ENCODE measurements around the gene PTPRN2.
A peak's percentile ranks its signal among the peaks of the same experiment; 100 is the strongest.

The PTPRN2 gene

DNA sequence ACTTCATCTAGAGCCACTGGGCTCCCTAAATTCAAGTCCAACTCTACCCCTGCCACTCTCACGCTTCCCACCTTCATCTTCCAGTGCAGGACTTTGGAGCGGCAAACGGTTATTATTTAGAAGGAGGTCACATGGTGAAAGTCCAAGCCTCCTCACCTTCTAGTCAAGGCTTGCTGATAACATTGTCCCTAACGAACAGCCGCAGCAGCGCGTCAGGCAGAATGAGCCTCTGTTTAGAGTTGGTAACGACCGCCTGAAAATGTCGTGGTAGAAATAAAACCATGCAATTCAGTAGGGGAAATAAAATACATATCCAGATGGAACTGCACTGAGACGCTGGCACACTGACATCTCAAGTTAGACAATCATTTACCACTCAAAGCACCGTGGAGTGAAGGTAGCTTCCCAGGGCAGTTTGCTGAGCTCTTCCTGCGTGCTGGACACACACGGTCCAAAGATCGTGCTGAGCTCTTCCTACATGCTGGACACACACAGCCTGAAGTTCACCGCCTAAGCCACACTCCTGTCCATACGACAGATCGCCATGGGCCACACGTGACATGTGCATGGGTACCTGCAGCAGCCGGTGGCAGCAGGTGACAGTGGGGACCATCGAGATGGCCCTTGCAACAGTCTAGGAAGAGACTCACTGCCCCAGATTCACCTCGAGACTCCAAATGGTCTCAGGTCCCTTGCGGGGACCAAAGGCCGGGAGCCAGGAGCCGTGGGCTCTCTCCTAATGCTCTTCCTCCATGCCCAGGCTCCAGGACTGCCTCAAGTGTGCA, 323.5 kb downstream of the PTPRN2 start:
- TF ChIP-seq ELF4 (IDR thresholded peaks at IDR 0.05) (no peak), FOXM1 (IDR thresholded peaks at IDR 0.05; ENCODE audit: borderline replicate concordance) (no peak), FOXA1 (IDR thresholded peaks at IDR 0.05) (no peak), NFRKB (IDR thresholded peaks at IDR 0.05) (no peak), LEF1 (IDR thresholded peaks at IDR 0.05; ENCODE audit: borderline replicate concordance) (no peak), HDGF (IDR thresholded peaks at IDR 0.05; ENCODE audit: borderline replicate concordance) (no peak), FOXK2 (IDR thresholded peaks at IDR 0.05) (no peak), SUZ12 (IDR thresholded peaks at IDR 0.05) (no peak), ZNF384 (IDR thresholded peaks at IDR 0.05) (no peak), ARNT (IDR thresholded peaks at IDR 0.05) (no peak), TARDBP (IDR thresholded peaks at IDR 0.05) (no peak), BHLHE40 (IDR thresholded peaks at IDR 0.05; ENCODE audit: borderline replicate concordance) (no peak), L3MBTL2 (conservative IDR thresholded peaks at IDR 0.05) (no peak)
- ChIA-PET POLR2A (no interaction called here), CTCF (no interaction called here)
- DNase-seq (ENCODE audit: extremely low spot score) = no peak

DNA sequence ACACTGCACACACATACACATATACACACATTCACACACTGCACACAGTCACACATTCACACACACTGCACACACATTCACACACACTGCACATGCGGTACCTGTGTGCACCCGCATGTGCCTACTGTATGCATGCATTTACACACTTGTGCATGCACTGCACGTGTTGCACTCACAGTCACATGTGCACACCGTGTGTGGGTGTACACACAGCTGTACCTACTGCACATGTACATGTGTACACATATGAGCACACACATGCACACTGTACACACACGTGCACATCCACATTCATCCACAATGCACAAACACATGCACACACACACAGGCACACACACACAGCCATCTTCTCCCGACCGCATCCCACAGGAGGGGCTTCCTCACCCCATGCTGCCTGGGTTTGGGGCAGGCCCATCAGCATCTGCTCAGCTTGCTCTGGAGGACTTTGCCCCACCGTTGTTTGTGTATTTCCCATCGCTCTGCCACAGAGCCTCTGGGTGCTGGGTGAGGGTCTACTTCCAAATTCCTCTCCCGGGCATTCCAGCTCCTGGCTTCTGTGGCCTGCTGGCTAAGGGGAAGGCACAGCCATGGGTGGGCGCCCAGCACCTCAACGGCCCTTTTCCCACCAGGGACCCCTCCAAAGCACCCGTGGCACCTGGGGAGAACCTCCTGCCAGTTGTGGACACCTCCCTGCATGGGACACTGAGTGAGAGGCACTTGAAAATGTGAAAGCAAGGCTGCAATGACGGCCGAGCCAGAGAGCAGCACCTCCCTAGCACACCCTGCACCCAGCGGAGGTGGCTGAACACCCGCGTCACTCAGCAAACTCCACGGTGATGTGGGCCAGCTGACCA, 324.3 kb downstream of the PTPRN2 start:
- CTCF ChIA-PET = no interaction called here
- POLR2A ChIA-PET = no interaction called here
- TF ChIP-seq SUZ12 (IDR thresholded peaks at IDR 0.05) (no peak), CTBP1 (IDR thresholded peaks at IDR 0.05; ENCODE audit: borderline replicate concordance) (no peak), HDGF (IDR thresholded peaks at IDR 0.05; ENCODE audit: borderline replicate concordance) (no peak), TARDBP (IDR thresholded peaks at IDR 0.05) (no peak), FOXM1 (IDR thresholded peaks at IDR 0.05; ENCODE audit: borderline replicate concordance) (no peak), LEF1 (IDR thresholded peaks at IDR 0.05; ENCODE audit: borderline replicate concordance) (no peak), SP1 (IDR thresholded peaks at IDR 0.05) (no peak), ELF4 (IDR thresholded peaks at IDR 0.05) (no peak), NFRKB (IDR thresholded peaks at IDR 0.05) (no peak), L3MBTL2 (conservative IDR thresholded peaks at IDR 0.05) (no peak), ZNF384 (IDR thresholded peaks at IDR 0.05) (no peak), BHLHE40 (IDR thresholded peaks at IDR 0.05; ENCODE audit: borderline replicate concordance) (no peak), FOXK2 (IDR thresholded peaks at IDR 0.05) (no peak), FOXA1 (IDR thresholded peaks at IDR 0.05) (no peak)
- TF ChIP-seq, protein P1, sequence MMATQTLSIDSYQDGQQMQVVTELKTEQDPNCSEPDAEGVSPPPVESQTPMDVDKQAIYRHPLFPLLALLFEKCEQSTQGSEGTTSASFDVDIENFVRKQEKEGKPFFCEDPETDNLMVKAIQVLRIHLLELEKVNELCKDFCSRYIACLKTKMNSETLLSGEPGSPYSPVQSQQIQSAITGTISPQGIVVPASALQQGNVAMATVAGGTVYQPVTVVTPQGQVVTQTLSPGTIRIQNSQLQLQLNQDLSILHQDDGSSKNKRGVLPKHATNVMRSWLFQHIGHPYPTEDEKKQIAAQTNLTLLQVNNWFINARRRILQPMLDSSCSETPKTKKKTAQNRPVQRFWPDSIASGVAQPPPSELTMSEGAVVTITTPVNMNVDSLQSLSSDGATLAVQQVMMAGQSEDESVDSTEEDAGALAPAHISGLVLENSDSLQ (IDR thresholded peaks at IDR 0.05) = no peak
- no peak for DNase-seq (ENCODE audit: extremely low spot score)

DNA sequence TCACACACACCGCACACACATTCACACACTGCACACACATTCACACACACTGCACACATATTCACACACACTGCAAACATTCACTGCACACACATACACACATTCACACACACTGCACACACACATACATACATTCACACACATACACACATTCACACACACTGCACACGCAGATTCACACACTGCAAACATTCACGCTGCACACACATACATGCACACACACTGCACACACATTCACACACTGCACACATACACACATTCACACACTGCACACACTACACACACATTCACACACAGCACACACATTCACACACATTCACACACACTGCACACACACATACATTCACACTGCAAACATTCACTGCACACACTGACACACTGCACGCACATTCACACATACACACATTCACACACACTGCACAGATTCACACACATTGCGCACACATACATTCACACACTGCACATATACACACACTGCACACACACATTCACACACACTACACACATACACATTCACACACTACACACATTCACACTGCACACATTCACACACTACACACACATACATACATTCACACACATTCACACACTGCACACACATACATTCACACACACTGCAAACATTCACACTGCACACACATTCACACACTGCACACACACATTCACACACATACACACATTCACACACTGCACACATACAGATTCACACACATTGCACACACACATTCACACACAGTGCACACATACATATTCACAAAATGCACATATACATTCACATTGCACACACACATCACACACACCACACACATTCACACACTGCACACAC, 325.1 kb downstream of the PTPRN2 start:
- TF ChIP-seq ELF4 (IDR thresholded peaks at IDR 0.05) (no peak), TARDBP (IDR thresholded peaks at IDR 0.05) (peak; percentile 12; the same call in 1 of the 2 replicates)
- no peak for DNase-seq (ENCODE audit: extremely low spot score)
- POLR2A ChIA-PET = no interaction called here
- CTCF ChIA-PET = no interaction called here

DNA sequence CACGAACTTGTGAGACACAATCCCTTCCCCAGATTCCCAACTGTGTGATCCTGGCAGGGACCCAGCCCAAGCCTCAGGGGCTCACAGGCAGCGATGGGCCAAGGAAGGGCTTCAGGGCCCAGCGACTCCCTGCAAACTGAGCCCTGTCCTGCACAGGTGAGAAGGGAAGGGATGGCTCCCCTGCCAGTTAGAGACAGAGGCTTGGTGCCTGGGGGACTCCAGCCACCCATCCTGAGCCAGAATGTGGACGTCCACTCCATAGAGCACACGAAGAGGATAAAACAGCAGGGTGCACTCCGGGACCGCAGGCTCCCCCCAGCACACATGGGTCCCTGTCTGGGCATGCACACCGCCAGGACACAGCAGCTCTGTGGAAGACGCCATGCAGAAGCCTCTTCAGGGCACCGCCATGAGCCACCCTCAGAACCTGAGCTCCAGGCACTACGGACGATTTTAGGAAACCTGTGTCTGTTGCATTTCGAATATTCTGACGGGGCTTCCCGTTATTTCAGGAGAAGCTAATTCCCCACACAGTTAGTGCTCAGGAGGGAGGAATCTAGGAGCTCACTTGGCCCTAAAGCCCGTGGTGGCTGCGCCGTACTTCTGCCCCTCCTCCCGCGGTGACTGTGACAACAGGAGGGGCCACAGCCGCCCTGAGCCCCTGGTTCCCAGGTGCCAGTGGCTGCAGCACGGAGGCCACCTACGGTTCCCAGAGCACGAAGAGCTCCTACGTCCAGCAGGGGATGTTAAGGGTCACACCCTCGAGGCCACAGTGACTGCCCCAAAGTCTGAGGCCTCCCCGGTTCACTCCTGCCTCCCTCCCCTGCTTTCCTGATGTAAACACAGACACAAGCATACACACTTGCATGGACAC, 326.0 kb downstream of the PTPRN2 start:
- DNase-seq (ENCODE audit: extremely low spot score) = no peak
- CTCF ChIA-PET = no interaction called here
- POLR2A ChIA-PET = no interaction called here
- TF ChIP-seq HDGF (IDR thresholded peaks at IDR 0.05; ENCODE audit: borderline replicate concordance) (no peak), LEF1 (IDR thresholded peaks at IDR 0.05; ENCODE audit: borderline replicate concordance) (no peak), CTBP1 (IDR thresholded peaks at IDR 0.05; ENCODE audit: borderline replicate concordance) (no peak), SP1 (IDR thresholded peaks at IDR 0.05) (no peak), FOXA1 (IDR thresholded peaks at IDR 0.05) (no peak), ZNF384 (IDR thresholded peaks at IDR 0.05) (no peak), BHLHE40 (IDR thresholded peaks at IDR 0.05; ENCODE audit: borderline replicate concordance) (no peak), TARDBP (IDR thresholded peaks at IDR 0.05) (no peak), FOXK2 (IDR thresholded peaks at IDR 0.05) (no peak)

DNA sequence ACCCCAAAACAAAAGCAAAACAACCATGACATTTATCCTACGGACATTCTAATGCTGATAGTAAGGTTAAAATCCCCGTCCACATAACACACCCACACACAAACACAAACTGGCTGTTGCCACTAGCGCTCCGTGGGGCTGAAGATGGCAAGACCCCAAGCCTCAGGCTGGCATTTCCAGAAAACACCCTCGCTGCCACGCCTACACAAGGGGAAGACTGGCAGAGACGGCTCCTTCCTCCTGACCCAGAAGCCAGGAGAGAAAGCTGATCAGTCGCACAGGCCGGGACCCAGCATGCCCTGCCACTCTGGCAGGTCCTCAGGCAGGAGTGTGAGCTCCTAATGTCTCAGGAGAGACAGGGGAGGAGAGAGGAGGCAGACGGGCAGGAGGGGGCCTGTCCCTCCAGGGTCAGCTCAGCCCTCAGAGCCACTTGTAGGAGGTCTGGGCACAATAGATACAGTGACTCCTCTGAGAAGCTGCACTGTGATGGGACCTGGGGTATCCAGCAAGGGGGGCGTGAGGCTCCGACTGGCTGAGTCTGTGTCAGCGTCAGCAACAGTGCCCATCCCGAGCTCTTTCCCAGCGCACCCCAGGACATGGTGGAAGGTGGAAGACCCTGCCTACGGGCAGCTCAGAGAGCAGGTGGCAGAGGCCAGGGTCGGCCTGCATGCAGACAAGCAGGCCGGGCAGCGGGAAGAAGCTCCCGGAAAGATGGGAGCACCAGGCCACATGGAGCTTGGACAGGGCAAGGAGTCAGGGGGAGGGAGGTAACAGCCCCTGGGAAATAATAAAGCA, 326.9 kb downstream of the PTPRN2 start:
- ChIA-PET CTCF (no interaction called here), POLR2A (no interaction called here)
- DNase-seq (ENCODE audit: extremely low spot score) = no peak
- TF ChIP-seq TARDBP (IDR thresholded peaks at IDR 0.05) = no peak
